Motor neuron (in vitro differentiated cells): ENCODE results near the gene NEMP1. TPM values are rescaled to one million over a fixed set of nuclear protein-coding genes. Genes with fewer than 3 reads are reported as not detected.
A peak's percentile ranks its signal among the peaks of the same experiment; 100 is the strongest.
"Not testable (repeated sequence)": the region's sequence is repeated elsewhere in the genome, so short reads cannot be mapped to it uniquely, and the experiment has no call there.

Experiments used
- ATAC-seq, 8 experiments: fragments of 200-7000 bp; cut with Tn5 transposase; replicated peaks in 6 of 8; 2 replicates each; pipeline ENCODE4 v1.8.0; 2021; ENCODE audit warnings: mild to moderate bottlenecking in 8 of 8, moderate library complexity in 8 of 8
- H3K27ac ChIP-seq, 2 donors: fragments of 250-450 bp; sonication (Bioruptor Pico); 2 replicates each; pipeline ENCODE4 v1.9.0; 2021; ENCODE audit warnings: antibody characterized with exemption in 2 of 2, mild to moderate bottlenecking in 2 of 2, moderate library complexity in 1 of 2
- H3K4me1 ChIP-seq, 2 donors: fragments of 250-450 bp; sonication (Bioruptor Pico); replicated peaks in 1 of 2; 2 replicates each; pipeline ENCODE4 v1.6.1; 2021; ENCODE audit warnings: antibody characterized with exemption in 2 of 2, mild to moderate bottlenecking in 2 of 2, moderate library complexity in 1 of 2
- H3K4me3 ChIP-seq, 5 donors: fragments of 250-450 bp; sonication (Bioruptor Pico); 2 replicates each; pipeline ENCODE4 v1.9.0; 2021; ENCODE audit warnings: antibody characterized with exemption in 5 of 5, mild to moderate bottlenecking in 5 of 5, moderate library complexity in 4 of 5
- WGBS, 10 experiments: fragments of 450-650 bp; shearing (Covaris generic); methylation state at CpG; one replicate each; pipeline ENCODE4 v1.0.0; 2022; 5-methylcytosine and 5-hydroxymethylcytosine counted together
- in situ Hi-C, 9 experiments: fragments of 400-800 bp; cut with MboI; loops; one replicate each; pipeline ENCODE4 v1.15.0; 2021; ENCODE audit warnings: low sequenced_read_pairs in 9 of 9, low pct_unique_long_range_greater_than_20kb in 2 of 9; ENCODE audit not compliant: unreplicated experiment in 9 of 9
- total RNA-seq, 8 experiments: library from RNA; unstranded; fragments of 300-600 nt; gene quantifications; 2 replicates each; pipeline versions ENCODE4 v1.2.3 to v1.2.4, GENCODE V29; 2022

Gene NEMP1
- 10 to 100 TPM in 3 of 8 experiments, 1 to 10 TPM in 5; 3.7 to 19.8 (median 6.4) TPM for total RNA-seq

DNA sequence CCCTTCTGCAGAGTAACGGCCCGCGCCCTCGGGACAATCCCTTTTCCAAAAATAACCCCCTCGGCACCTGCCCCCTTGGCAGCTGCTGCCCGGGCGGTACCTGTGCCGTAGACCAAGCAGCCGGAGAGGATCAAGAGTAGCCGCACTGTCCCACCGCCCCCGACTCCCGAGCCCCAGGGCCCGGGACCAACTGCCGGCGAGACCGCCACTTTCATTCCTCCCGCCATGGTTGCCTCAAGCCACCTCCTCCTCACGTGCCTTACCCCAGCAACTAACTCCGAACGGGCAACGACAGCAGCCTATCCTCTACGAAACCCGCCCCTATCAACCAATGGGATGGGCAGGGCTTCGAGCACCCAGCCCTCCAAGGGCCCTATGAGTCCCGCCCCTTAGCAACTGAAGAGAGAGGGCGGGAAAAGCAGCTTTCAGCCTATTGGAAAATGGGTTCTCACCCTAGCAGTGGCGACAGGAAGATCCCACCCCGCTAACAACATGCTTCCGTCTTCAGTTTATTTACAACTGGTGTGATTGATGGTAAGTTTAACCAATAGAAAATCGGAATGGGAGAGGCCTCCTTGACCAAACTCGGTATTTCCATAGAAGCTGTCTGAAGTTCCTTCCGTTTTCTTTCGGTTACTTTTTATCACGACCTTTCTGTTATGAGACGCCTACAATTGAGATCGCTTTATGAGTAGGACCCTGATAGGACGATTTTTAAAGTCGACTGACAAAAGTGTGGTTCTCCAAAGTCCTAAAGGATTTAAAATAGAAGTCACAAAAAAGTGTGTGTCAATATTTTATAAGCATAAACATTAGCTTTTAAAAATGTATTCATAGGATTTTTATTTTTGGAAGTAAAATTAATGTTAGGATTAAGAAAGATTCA is at the start of gene NEMP1:
TSS of gene NEMP1 (minus strand) at position 273 of the 886 bp plus-strand sequence. CDS start at position 227, 46 bp downstream.
- Histone ChIP-seq H3K4me1 (peaks cover 0 to 3% of the 10 kb centered on the region in 2 donors), H3K4me3 (peak within 1 kb of the TSS; percentile 51 to 81 (median 60)), H3K27ac (peak within 1 kb of the TSS in 1 of 2 donors; percentile 54)
- in situ Hi-C loops = no loop called here
- WGBS, 10 experiments = 0 to 1% (median 0%) methylated on average over 5 to 20 of the region's 39 CpGs
- peak; percentile 97 to 100 (median 99) for ATAC-seq

- 0% methylated on average over 4 of the region's 57 CpGs; no CpG with 5 or more reads in 9 of the 10 experiments for WGBS, 10 experiments
- peak within 1 kb of the TSS; percentile 87 to 91 for H3K27ac ChIP-seq
- peak within 1 kb of the TSS; percentile 83 to 97 (median 89) for H3K4me3 ChIP-seq
- in situ Hi-C loops = loop anchor here in 3 of 9 experiments (10.0 kb wide), 2 partner anchors 47 to 57 kb away; no protein-coding TSS in a partner anchor
- peak; percentile 55 to 83 (median 66) for ATAC-seq
- H3K4me1 ChIP-seq = peaks cover 37 to 39% of the 10 kb centered on the region in 2 donors
These were observed 49.3 kb upstream of the NEMP1 start, which contains the start of gene LRP1 for GRCh38 chr12:57127726-57128518. TSS of gene LRP1 (plus strand) at chr12:57128483. CDS start at chr12:57128965, 482 bp downstream.

DNA sequence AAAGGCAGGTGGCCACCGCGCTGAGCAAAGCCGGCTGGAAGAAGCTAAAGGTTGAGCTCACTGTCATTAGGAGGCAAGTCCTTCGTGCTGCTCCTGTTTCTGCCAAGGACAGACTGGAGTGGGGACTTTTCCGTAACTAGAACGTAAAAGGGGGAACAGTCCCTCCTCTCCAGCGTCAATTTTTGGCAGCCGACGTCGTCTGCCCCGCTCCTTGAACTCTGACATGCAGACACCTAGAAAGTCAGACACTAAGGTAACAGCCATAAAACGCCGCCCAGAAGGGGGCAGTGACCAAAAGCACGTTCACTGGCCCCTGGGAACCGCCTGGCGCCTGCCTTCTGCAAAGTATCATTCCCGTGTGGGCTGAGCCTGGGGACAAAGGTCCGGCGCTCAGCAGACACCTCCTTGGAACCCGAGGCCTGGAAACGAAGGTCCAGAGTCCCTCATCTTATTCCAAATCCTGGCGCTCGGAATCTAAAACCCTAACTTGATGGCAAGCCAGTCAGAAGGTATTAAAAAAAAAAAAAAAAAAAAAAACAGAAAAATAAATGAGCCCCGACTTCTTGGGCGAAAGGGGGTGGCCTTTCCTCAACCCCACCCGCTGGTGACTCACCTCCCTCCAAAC is 48.6 kb upstream of the NEMP1 start:
- peaks cover 30 to 32% of the 10 kb centered on the region in 2 donors for H3K4me1 ChIP-seq
- ATAC-seq = peak; percentile 26 to 53 (median 42)
- 0 to 53% (median 9%) methylated on average over 2 to 15 of the region's 26 CpGs; no CpG with 5 or more reads in 1 of the 10 experiments for WGBS, 10 experiments
- H3K27ac ChIP-seq = peak overlapping the region; percentile 87 to 91
- peak overlapping the region; percentile 83 to 97 (median 89) for H3K4me3 ChIP-seq
- in situ Hi-C loops = loop anchor here in 3 of 9 experiments (10.0 kb wide), 2 partner anchors 48 to 58 kb away; no protein-coding TSS in a partner anchor

DNA sequence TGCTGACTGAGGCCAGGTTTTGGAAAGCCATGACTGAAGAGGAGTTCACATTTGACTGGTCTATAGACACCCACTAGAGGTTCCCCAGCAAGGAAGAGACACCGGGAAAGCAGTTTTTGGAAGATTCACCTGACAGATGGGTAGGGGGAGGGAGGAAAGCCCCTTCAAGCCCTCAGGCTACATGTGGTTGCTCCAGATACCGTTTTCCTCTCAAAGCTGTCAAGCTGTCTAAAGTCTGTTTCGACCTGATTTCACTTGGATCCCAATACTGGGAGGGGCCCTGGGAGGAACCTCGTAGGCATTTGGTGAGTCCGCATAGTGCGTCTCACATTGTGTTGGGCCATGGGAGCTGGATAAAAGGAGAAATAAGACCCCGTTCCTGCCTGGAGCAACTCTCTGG is 48.0 kb upstream of the NEMP1 start:
- Histone ChIP-seq H3K4me3 (no peak overlapping the region), H3K4me1 (peaks cover 23 to 25% of the 10 kb centered on the region in 2 donors), H3K27ac (no peak overlapping the region)
- 35 to 71% (median 60%) methylated on average over 1 to 6 of the region's 7 CpGs; no CpG with 5 or more reads in 1 of the 10 experiments for WGBS, 10 experiments
- ATAC-seq = no peak
- in situ Hi-C loops = loop anchor here in 3 of 9 experiments (10.0 kb wide), 2 partner anchors 48 to 58 kb away; no protein-coding TSS in a partner anchor

- no peak overlapping the region for H3K4me3 ChIP-seq
- H3K27ac ChIP-seq = no peak overlapping the region
- WGBS, 10 experiments = 76 to 100% (median 92%) methylated on average over 1 to 10 of the region's 11 CpGs; no CpG with 5 or more reads in 4 of the 10 experiments
- ATAC-seq = no peak
- in situ Hi-C loops = loop anchor here in 3 of 9 experiments (10.0 kb wide), 2 partner anchors 49 to 59 kb away; no protein-coding TSS in a partner anchor
- H3K4me1 ChIP-seq = peaks cover 18 to 20% of the 10 kb centered on the region in 2 donors
These were observed 47.5 kb upstream of the NEMP1 start for GRCh38 chr12:57126061-57126460.

DNA sequence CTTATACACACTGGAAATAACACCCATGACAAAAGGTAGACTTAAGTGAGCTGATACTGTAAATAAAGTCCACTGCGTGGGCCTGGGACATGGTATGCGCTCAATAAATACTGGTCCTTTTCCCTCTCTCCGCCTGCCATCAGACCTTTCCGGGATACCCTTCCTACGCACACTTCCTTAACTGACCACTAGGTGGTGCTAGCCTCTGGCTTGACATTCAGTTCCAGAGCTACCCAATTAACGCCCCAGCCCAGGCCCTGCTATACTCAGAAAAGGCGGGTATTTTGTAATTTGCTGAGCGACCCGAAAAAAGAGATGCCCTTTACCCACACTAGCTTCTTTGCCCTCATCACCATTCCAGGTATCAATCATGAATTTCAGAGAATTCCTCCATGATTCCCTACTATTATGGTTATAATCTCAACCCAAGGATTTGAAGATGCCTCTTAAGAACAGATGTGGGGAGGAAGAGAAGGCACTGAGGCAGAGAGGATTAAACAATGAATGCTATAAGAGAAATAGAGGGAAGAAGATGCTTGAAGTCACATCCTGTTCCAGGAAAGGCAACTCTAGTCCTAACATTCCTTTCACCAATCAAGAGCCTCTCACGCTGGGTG is 45.8 kb upstream of the NEMP1 start:
- Histone ChIP-seq H3K4me1 (peaks cover 5 to 6% of the 10 kb centered on the region in 2 donors), H3K27ac (no peak overlapping the region), H3K4me3 (no peak overlapping the region)
- in situ Hi-C loops = loop anchor here in 3 of 9 experiments (10.0 kb wide), 2 partner anchors 50 to 60 kb away; no protein-coding TSS in a partner anchor
- peak in 3 of 8 experiments; percentile 11 to 43 (median 12) for ATAC-seq
- WGBS, 10 experiments = 0 to 33% (median 20%) methylated on average over 1 to 7 of the region's 10 CpGs; no CpG with 5 or more reads in 5 of the 10 experiments

GRCh38 chr12:57123813-57124212 is 45.2 kb upstream of the NEMP1 start:
- H3K4me3 ChIP-seq = no peak overlapping the region
- WGBS, 10 experiments = 0 to 80% (median 50%) methylated on average over 1 to 2 of the region's 2 CpGs; no CpG with 5 or more reads in 3 of the 10 experiments
- in situ Hi-C loops = loop anchor here in 3 of 9 experiments (10.0 kb wide), 2 partner anchors 51 to 61 kb away; no protein-coding TSS in a partner anchor
- no peak for ATAC-seq
- no peak overlapping the region for H3K27ac ChIP-seq
- H3K4me1 ChIP-seq = peaks cover 5 to 6% of the 10 kb centered on the region in 2 donors

- not testable (repeated sequence) for ATAC-seq, H3K27ac ChIP-seq, H3K4me1 ChIP-seq, H3K4me3 ChIP-seq
- WGBS, 10 experiments = 20 to 100% (median 88%) methylated on average over 1 to 10 of the region's 11 CpGs
- in situ Hi-C loops = loop anchor here in 3 of 9 experiments (10.0 kb wide), 2 partner anchors 54 to 64 kb away; no protein-coding TSS in a partner anchor
These were observed 42.1 kb upstream of the NEMP1 start for GRCh38 chr12:57120718-57121117.

DNA sequence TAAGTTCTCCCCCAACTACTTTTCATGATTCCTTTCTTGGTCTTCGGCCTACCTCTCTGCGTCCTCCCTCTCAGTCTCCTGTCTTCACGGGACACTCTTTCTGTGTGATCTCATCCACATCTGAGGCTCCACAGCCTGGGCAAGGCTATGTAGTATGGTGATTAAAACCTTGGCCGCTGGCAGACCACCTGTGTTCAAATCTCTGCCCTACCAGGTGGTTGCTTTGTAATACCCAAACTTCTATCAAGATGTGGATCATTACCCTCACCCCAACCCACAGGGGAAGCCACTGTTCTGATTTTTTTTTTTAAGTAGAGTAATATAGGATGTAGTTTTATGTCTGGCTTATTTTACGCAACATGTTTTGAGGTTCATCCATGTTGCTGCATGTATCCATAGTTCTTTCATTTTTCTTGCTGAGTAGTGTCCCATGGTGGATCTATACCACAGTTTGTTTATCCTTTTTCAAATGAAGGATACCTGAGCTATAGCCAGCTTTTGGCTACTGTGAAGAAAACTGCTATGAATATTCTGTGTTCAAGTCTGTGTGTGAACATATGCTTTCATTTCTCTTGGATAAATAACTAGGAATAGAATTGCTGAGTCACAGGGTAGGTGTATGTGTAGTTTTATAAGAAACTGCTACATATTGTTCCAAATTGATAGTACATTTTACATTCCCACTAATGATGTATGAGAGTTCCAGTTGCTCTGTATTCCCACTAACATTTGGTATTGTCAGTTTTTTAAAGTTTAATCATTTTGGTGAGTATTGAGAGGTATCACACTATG is 40.9 kb upstream of the NEMP1 start:
- H3K27ac ChIP-seq = no peak overlapping the region
- no peak overlapping the region for H3K4me3 ChIP-seq
- ATAC-seq = peak in 2 of 8 experiments; percentile 46 to 58
- in situ Hi-C loops = loop anchor here in 3 of 9 experiments (10.0 kb wide), 2 partner anchors 55 to 65 kb away; no protein-coding TSS in a partner anchor
- WGBS, 10 experiments = 64 to 100% (median 93%) methylated on average over 1 to 4 of the region's 5 CpGs
- no peaks in the 10 kb centered on the region for H3K4me1 ChIP-seq

DNA sequence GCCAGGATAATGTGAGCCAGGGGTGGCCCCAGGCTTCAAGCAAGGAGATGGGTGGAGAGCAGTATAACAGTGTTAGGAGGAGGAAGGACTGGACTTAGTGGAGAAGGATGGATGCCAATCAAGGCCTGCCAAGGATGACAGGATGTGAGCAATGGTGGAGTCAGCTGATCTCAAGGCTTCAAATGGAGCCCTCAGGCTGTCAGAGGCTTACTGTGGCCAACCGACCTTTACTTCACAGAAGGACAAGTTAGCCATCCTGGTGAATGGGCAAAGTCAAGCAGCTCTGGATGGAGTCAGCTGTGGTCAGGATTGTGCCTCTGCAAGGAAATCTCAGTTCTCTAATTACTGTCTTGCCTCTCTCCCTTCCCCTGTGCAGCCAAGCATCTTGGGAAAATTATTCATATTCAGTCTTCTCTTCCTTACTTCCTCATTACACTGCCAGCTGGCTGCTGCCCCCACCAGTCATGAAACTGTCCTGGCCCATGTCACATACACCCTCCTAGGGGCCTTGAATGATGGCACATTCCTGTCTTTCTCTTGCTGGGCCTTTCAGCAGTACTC is 40.2 kb upstream of the NEMP1 start:
- in situ Hi-C loops = no loop called here
- WGBS, 10 experiments = 50 to 80% (median 63%) methylated on average over 1 of the region's 1 CpG; no CpG with 5 or more reads in 5 of the 10 experiments
- Histone ChIP-seq H3K4me1 (no peaks in the 10 kb centered on the region), H3K27ac (no peak overlapping the region), H3K4me3 (no peak overlapping the region)
- peak in 4 of 8 experiments; percentile 16 to 58 (median 40) for ATAC-seq
